Measurements from ENCODE around the gene TMEM8B.
A peak's percentile ranks its signal among the peaks of the same experiment; 100 is the strongest.

The TMEM8B gene

DNA sequence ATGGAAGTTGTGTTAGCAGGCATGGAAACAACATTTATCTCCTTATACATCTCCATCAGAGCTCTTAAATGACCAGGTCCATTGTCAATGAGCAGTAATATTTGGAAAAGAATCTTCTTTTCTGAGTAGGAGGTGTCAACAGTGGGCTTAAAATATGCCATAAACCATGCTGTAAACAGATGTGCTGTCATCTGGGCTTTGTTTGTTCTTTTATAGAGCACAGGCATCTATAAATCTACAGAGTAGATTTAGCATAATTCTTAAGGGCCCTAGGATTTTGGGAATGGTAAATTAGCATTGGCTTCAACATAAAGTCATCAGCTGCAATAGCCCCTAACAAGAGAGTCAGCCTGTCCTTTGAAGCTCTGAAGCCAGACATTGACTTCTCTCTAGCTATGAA, 69.3 kb downstream of the TMEM8B start:
- Mint-ChIP-seq H3K27ac (no peak overlapping the region), H3K9me3 (no peaks in the 10 kb centered on the region), H3K27me3 (peaks cover 21% of the 10 kb centered on the region), H3K36me3 (ENCODE audit: low read depth) (no peaks in the 10 kb centered on the region), H3K4me3 (no peak overlapping the region), H3K4me1 (ENCODE audit: low read depth) (no peaks in the 10 kb centered on the region)

DNA sequence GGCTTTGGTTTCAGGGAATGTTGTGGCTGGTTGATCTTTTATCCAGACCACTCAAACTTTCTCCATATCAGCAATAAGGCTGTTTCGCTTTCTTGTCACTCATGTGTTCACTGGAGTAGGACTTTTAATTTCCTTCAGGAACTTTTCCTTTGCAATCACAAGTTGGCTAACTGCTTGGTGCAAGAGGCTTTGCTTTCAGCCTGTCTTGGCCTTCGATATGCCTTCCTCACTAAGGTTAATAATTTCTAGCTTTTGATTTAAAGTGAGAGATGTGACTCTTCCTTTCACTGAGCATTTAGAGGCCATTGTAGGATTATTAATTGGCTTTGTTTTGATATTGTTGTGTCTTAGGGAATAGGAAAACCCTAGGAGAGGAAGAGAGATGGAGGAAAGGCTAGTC, 70.0 kb downstream of the TMEM8B start:
- no peaks in the 10 kb centered on the region for H3K9me3 Mint-ChIP-seq
- no peaks in the 10 kb centered on the region for H3K36me3 Mint-ChIP-seq (ENCODE audit: low read depth)
- H3K27me3 Mint-ChIP-seq = peaks cover 16% of the 10 kb centered on the region
- H3K4me3 Mint-ChIP-seq = no peak overlapping the region
- H3K4me1 Mint-ChIP-seq (ENCODE audit: low read depth) = no peaks in the 10 kb centered on the region
- H3K27ac Mint-ChIP-seq = no peak overlapping the region

GRCh38 chr9:35903049-35903448, 74.0 kb downstream of the TMEM8B start:
- Mint-ChIP-seq H3K27ac (no peak overlapping the region), H3K4me3 (no peak overlapping the region), H3K4me1 (ENCODE audit: low read depth) (peaks cover 5% of the 10 kb centered on the region), H3K27me3 (peaks cover 7% of the 10 kb centered on the region), H3K9me3 (no peaks in the 10 kb centered on the region), H3K36me3 (ENCODE audit: low read depth) (no peaks in the 10 kb centered on the region)

GRCh38 chr9:35904338-35904737, 75.3 kb downstream of the TMEM8B start:
- Mint-ChIP-seq H3K27me3 (peaks cover 7% of the 10 kb centered on the region), H3K4me1 (ENCODE audit: low read depth) (peaks cover 17% of the 10 kb centered on the region), H3K27ac (no peak overlapping the region), H3K9me3 (no peaks in the 10 kb centered on the region), H3K4me3 (no peak overlapping the region), H3K36me3 (ENCODE audit: low read depth) (no peaks in the 10 kb centered on the region)

- Mint-ChIP-seq H3K4me1 (ENCODE audit: low read depth) (peaks cover 21% of the 10 kb centered on the region), H3K9me3 (no peaks in the 10 kb centered on the region), H3K27ac (no peak overlapping the region), H3K36me3 (ENCODE audit: low read depth) (no peaks in the 10 kb centered on the region), H3K4me3 (no peak overlapping the region), H3K27me3 (peaks cover 7% of the 10 kb centered on the region)
These were observed 76.2 kb downstream of the TMEM8B start for GRCh38 chr9:35905051-35905781.

DNA sequence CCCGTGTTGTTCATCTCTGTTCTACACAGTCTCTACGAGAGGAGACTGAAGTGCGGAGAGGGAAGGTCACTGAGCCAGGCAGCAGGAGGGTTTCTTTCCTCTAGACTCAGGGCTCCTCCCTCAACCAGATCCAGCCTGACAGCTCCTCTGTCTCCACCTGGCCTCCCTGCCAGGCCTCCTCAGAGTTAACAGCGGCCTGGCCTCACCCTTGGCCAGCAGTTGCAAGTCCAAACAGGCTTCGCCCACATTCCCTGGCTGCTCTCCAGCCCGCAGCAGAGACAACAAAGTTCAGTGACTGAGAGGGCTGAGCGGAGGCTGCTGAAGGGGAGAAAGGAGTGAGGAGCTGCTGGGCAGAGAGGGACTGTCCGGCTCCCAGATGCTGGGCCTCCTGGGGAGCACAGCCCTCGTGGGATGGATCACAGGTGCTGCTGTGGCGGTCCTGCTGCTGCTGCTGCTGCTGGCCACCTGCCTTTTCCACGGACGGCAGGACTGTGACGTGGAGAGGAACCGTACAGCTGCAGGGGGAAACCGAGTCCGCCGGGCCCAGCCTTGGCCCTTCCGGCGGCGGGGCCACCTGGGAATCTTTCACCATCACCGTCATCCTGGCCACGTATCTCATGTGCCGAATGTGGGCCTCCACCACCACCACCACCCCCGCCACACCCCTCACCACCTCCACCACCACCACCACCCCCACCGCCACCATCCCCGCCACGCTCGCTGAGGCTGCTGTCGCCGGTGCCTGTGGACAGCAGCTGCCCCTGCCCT, 77.1 kb downstream of the TMEM8B start, which contains the start of gene HRCT1:
Gene HRCT1 (plus strand): TSS at position 291 of the 768 bp plus-strand sequence. CDS start 86 bp downstream, at position 377.
- H3K4me3 Mint-ChIP-seq = no peak within 1 kb of the TSS
- H3K4me1 Mint-ChIP-seq (ENCODE audit: low read depth) = peaks cover 30% of the 10 kb centered on the region
- H3K27me3 Mint-ChIP-seq = peaks cover 3% of the 10 kb centered on the region
- no peak within 1 kb of the TSS for H3K27ac Mint-ChIP-seq
- no peaks in the 10 kb centered on the region for H3K9me3 Mint-ChIP-seq
- no peaks in the 10 kb centered on the region for H3K36me3 Mint-ChIP-seq (ENCODE audit: low read depth)

DNA sequence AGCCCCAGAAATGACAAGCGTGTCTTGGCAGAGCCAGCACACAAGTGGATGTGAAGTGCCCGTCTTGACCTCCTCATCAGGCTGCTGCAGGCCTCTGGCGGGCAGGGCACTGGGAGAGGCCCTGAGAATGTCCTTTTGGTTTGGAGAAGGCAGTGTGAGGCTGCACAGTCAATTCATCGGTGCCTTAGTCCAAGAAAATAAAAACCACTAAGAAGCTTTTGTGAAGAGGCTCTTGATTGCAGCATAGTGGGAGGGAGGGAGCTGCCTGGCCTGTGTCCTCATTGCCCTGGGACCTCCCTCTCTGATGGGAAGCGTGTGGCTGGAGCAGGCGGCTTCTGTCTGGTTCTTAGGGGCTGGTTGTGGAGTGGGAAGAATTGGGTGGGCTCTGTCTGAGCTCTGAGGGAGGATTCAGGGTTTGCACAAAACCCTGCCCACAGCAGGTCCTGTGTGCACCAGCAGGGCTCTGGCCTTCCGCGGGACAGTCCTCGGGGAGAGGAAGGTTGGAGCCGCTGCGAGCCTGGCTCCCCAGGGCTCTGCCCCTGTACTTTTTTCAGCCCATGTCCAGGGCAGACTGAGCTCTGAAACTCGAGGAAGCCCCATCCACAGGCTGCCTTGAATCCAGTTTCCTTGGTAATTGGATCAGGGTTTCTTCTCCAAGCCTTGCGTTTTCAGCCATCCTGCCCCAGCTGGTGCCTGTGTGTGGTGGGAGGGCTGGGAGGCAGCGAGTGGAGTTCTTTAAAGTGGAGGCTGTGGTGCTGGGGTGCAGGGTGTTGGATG, 78.1 kb downstream of the TMEM8B start:
- H3K4me1 Mint-ChIP-seq (ENCODE audit: low read depth) = peaks cover 38% of the 10 kb centered on the region
- H3K9me3 Mint-ChIP-seq = no peaks in the 10 kb centered on the region
- peaks cover 3% of the 10 kb centered on the region for H3K27me3 Mint-ChIP-seq
- no peak overlapping the region for H3K27ac Mint-ChIP-seq
- H3K4me3 Mint-ChIP-seq = no peak overlapping the region
- H3K36me3 Mint-ChIP-seq (ENCODE audit: low read depth) = no peaks in the 10 kb centered on the region

GRCh38 chr9:35907711-35908503, 78.9 kb downstream of the TMEM8B start:
- no peaks in the 10 kb centered on the region for H3K27me3 Mint-ChIP-seq
- H3K9me3 Mint-ChIP-seq = no peaks in the 10 kb centered on the region
- no peak overlapping the region for H3K27ac Mint-ChIP-seq
- no peaks in the 10 kb centered on the region for H3K36me3 Mint-ChIP-seq (ENCODE audit: low read depth)
- peaks cover 38% of the 10 kb centered on the region for H3K4me1 Mint-ChIP-seq (ENCODE audit: low read depth)
- H3K4me3 Mint-ChIP-seq = no peak overlapping the region

DNA sequence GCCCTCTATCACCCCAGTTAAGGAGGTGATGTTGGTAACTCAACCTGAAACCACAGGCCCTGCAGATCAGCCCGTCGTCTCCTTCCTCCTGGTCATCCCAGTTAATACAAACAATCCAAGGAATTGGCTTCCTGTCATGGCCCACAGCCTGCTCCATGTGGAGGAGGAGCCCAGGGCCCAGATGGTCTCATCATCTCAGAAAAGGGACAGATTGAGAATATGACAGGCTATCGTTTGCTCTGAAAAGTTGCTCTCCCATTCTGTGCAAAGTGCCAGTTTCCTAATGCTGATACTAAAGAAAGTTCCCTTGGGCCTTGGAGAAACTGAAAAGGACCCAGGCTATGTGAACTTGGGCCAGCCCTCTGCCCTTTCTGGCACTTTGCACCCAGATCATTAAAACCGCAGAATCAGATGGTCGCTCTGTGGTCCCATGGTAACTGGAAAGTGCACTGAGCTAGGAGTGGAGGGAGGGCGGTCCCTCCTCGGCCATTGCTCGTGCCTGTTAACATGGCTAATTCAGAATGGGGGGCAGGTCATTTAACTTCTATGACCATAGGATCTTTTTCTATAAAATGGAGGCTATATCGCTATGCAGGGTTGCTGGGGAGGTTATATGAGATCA, 79.6 kb downstream of the TMEM8B start:
- H3K4me3 Mint-ChIP-seq = no peak overlapping the region
- H3K4me1 Mint-ChIP-seq (ENCODE audit: low read depth) = peaks cover 38% of the 10 kb centered on the region
- H3K27ac Mint-ChIP-seq = no peak overlapping the region
- no peaks in the 10 kb centered on the region for H3K27me3 Mint-ChIP-seq
- H3K9me3 Mint-ChIP-seq = no peaks in the 10 kb centered on the region
- no peaks in the 10 kb centered on the region for H3K36me3 Mint-ChIP-seq (ENCODE audit: low read depth)

DNA sequence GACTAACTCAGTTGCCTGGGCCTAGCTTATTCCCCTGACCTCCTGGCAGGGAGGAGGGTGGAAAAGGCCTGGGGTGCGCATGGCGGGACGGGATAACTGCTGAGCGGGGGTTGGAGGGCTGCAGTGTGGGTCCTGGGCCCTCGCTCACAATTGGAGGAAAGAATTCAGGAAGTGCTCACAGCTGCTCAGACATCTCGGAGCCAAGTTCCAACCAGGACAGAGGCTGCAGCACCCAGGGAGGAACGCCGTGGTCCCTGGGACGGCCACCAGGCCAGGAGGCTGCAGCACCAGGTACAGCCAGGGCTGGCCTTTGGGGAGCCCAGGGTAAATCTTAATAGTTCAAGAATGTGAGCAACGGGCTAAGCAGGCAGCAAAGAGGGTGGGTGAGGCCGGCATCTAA, 80.2 kb downstream of the TMEM8B start, which contains the start of gene SPAAR:
Gene SPAAR (plus strand): TSS at position 217 of the 400 bp plus-strand sequence. CDS start 974 bp downstream, outside the sequence.
- Mint-ChIP-seq H3K9me3 (no peaks in the 10 kb centered on the region), H3K36me3 (ENCODE audit: low read depth) (no peaks in the 10 kb centered on the region)

DNA sequence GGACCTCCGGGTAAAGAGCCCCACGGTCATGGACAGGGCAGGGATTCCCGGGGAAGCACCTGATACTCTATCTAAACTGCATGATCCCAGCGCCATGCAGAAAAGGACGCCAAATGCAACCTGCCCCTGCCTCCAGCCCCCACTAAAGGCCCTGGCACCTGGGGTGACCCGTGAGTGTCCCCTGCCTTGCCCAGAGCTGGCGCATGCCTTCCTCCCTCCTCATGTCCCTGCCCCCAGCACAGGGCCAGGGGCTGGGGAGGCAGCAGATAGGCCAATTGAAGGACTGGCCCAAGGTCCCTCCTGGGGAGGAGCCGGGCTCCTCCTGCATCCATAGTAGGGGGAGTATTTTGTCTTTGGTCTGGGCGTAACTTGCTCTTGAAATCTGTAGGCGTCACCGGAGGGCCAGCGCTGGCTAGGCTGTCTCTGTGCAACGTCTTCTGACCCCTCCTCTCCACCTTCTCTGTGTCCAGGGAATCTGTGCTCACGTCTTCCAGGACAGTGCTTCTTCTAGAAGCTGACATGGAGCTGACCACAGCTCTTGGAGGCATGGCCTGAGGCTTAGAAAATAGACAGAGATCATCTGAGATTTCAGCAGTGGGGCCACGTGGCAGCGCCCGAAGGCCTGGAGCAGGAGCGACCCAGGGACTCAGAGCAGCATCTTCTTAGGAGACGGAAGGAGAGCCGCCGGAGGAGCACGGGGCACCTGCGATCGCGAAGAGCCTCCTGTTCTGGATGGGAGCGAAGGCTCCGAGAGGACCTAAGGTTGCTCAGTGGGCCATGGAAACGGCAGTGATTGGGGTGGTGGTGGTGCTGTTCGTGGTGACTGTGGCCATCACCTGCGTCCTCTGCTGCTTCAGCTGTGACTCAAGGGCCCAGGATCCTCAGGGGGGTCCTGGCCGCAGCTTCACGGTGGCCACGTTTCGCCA, 80.9 kb downstream of the TMEM8B start:
- Mint-ChIP-seq H3K9me3 (no peaks in the 10 kb centered on the region), H3K27me3 (no peaks in the 10 kb centered on the region), H3K4me3 (no peak overlapping the region), H3K36me3 (ENCODE audit: low read depth) (no peaks in the 10 kb centered on the region), H3K27ac (no peak overlapping the region), H3K4me1 (ENCODE audit: low read depth) (peaks cover 38% of the 10 kb centered on the region)

More for the DNA sequence above, 80.2 kb downstream of the TMEM8B start, which contains the start of gene SPAAR:
- no peak within 1 kb of the TSS for H3K4me3 Mint-ChIP-seq
- H3K27ac Mint-ChIP-seq = no peak within 1 kb of the TSS
- no peaks in the 10 kb centered on the region for H3K27me3 Mint-ChIP-seq
- H3K4me1 Mint-ChIP-seq (ENCODE audit: low read depth) = peaks cover 38% of the 10 kb centered on the region

- Mint-ChIP-seq H3K27me3 (no peaks in the 10 kb centered on the region), H3K9me3 (no peaks in the 10 kb centered on the region), H3K27ac (peak overlapping the region; percentile 77), H3K36me3 (ENCODE audit: low read depth) (no peaks in the 10 kb centered on the region), H3K4me3 (no peak overlapping the region), H3K4me1 (ENCODE audit: low read depth) (peaks cover 38% of the 10 kb centered on the region)
These were observed 81.8 kb downstream of the TMEM8B start for GRCh38 chr9:35910613-35911359.

All from stimulated activated naive CD8-positive, alpha-beta T cell treated with anti-CD3 and anti-CD28 coated beads, Interleukin-15, Interleukin-2, amounts not matched to agents 100 ng/mL and 50 ng/mL, for 24 hours (primary cell).